Stomach (tissue), 9 donors: ENCODE results near the gene ELOVL7. TPM values are rescaled to one million over a fixed set of nuclear protein-coding genes. Genes with fewer than 3 reads are reported as not detected.
"Not testable (repeated sequence)": the region's sequence is repeated elsewhere in the genome, so short reads cannot be mapped to it uniquely, and the experiment has no call there.

ENCODE experiments used
- DNase-seq, 2 donors: peaks; one replicate each; pipeline versions ENCODE4 v3.0.0 to v3.0.0-alpha.2; 2013 to 2019
- H3K27ac ChIP-seq, 5 donors: fragments of 200-600 bp in 4 of 5; sonication (generic) in 4 of 5; one replicate each; pipeline ENCODE4 v1.5.1; 2013 to 2019; ENCODE audit warnings: mild to moderate bottlenecking in 1 of 5, moderate library complexity in 1 of 5
- H3K27me3 ChIP-seq, 3 donors: fragments of 200-600 bp; sonication (generic); one replicate each; pipeline ENCODE4 v1.5.1; 2017 to 2019; ENCODE audit warnings: mixed run types in 1 of 3
- H3K36me3 ChIP-seq, 4 donors: fragments of 200-600 bp; sonication (generic); 1 replicate in 3 of 4; 2 replicates in 1 of 4; pipeline ENCODE4 v1.5.1; 2016 to 2019
- H3K4me1 ChIP-seq, 4 donors: fragments of 200-600 bp; sonication (generic); one replicate each; pipeline ENCODE4 v1.5.1; 2016 to 2019
- H3K4me3 ChIP-seq, 4 donors: fragments of 200-600 bp; sonication (generic) in 3 of 4; one replicate each; pipeline ENCODE4 v1.5.1; 2016 to 2019; ENCODE audit warnings: mild to moderate bottlenecking in 1 of 4
- H3K9me3 ChIP-seq, 4 donors: fragments of 200-600 bp; sonication (generic); one replicate each; pipeline ENCODE4 v1.5.1; 2016 to 2019
- CTCF ChIP-seq, 7 experiments: fragments of 450-650 bp in 4 of 7; fragments of 200-600 bp in 3 of 7; sonication (generic) in 3 of 7; IDR thresholded peaks; one replicate each; pipeline ENCODE4 v1.5.1; 2016 to 2019; ENCODE audit warnings: antibody characterized with exemption in 7 of 7, control low read depth in 2 of 7, mild to moderate bottlenecking in 1 of 7
- EP300 ChIP-seq: sonication (generic); formaldehyde crosslinking; IDR thresholded peaks from one replicate; pipeline ENCODE4 v1.6.1; 2017; ENCODE audit warnings: antibody characterized with exemption
- POLR2A ChIP-seq, 4 donors: fragments of 450-650 bp; IDR thresholded peaks; one replicate each; pipeline ENCODE4 v1.6.1; 2016; ENCODE audit warnings: antibody characterized with exemption in 4 of 4, control low read depth in 2 of 4, mild to moderate bottlenecking in 1 of 4, moderate library complexity in 1 of 4
- POLR2AphosphoS5 ChIP-seq, 3 donors: sonication (generic); formaldehyde crosslinking; IDR thresholded peaks; one replicate each; pipeline ENCODE4 v1.6.1; 2016; ENCODE audit warnings: antibody characterized with exemption in 3 of 3
- WGBS, 5 donors: extraction: QIAGEN DNeasy Blood & Tissue Kit in 3 of 5; methylation state at CpG; one replicate each; pipeline versions ENCODE4 v1.1.5 to v1.1.7; 2013 to 2018; 5-methylcytosine and 5-hydroxymethylcytosine counted together
- intact Hi-C: fragments of 100-400 bp; cut with DNase I; formaldehyde crosslinking; loops from one replicate; pipeline ENCODE4 v1.15.1; 2023; ENCODE audit warnings: low total_unique reads
- polyA plus RNA-seq, 3 donors: library from polyadenylated mRNA; stranded (reverse); fragments of 200-250 nt; gene quantifications; one replicate each; pipeline ENCODE4 v1.2.3, GENCODE V29; 2013
- total RNA-seq, 5 donors: library from RNA; depleted of rRNA; stranded (reverse); fragments of >200 nt; gene quantifications; one replicate each; pipeline versions ENCODE4 v1.1.0 to v1.2.3, GENCODE V29; 2014 to 2016
- donor health status: healthy with polysubstance abuse.
- donor health status: Bipolar disorder and iron deficiency.
- donor health status: healthy.

ELOVL7 gene
- total and polyA plus RNA-seq, 8 donors, result 0.31 to 12.7 (median 1.6) TPM; not detected in 2

GRCh38 chr5:60821488-60822284, 22.4 kb downstream of the ELOVL7 start:
- Histone ChIP-seq H3K27ac (no peak overlapping the region), H3K4me1 (no peaks in the 10 kb centered on the region), H3K36me3 (no peaks in the 10 kb centered on the region), H3K4me3 (no peak overlapping the region), H3K9me3 (no peaks in the 10 kb centered on the region), H3K27me3 (no peaks in the 10 kb centered on the region)
- intact Hi-C loops, result no loop called here
- DNase-seq, result no peak
- TF ChIP-seq EP300, result no peak
- no peak for TF ChIP-seq CTCF (IDR thresholded peaks at IDR 0.05)
- TF ChIP-seq POLR2A (IDR thresholded peaks at IDR 0.05), result no peak
- no peak for TF ChIP-seq POLR2AphosphoS5 (IDR thresholded peaks at IDR 0.05)
- 93 to 97% (median 94%) methylated on average over 4 of the region's 4 CpGs for WGBS, 5 donors

- H3K4me3 ChIP-seq, result no peak overlapping the region
- 73 to 86% (median 81%) methylated on average over 9 of the region's 9 CpGs for WGBS, 5 donors
- no peak overlapping the region for H3K27ac ChIP-seq
- no peaks in the 10 kb centered on the region for H3K9me3 ChIP-seq
- no peak for DNase-seq
- H3K4me1 ChIP-seq, result no peaks in the 10 kb centered on the region
- TF ChIP-seq CTCF (IDR thresholded peaks at IDR 0.05) (no peak), EP300 (no peak), POLR2A (IDR thresholded peaks at IDR 0.05) (no peak), POLR2AphosphoS5 (IDR thresholded peaks at IDR 0.05) (no peak)
- H3K27me3 ChIP-seq, result no peaks in the 10 kb centered on the region
- intact Hi-C loops, result no loop called here
- no peaks in the 10 kb centered on the region for H3K36me3 ChIP-seq
Observed at GRCh38 chr5:60820593-60821487, 23.2 kb downstream of the ELOVL7 start.

GRCh38 chr5:60816138-60816537, 27.9 kb downstream of the ELOVL7 start:
- H3K36me3 ChIP-seq, DNase-seq, H3K4me3 ChIP-seq, H3K27me3 ChIP-seq, intact Hi-C loops, H3K27ac ChIP-seq, H3K4me1 ChIP-seq, H3K9me3 ChIP-seq: not testable (repeated sequence)
- WGBS, 5 donors, result 93 to 99% (median 94%) methylated on average over 5 of the region's 5 CpGs

- no peak for DNase-seq
- no peak for TF ChIP-seq POLR2AphosphoS5 (IDR thresholded peaks at IDR 0.05)
- no peak for TF ChIP-seq CTCF (IDR thresholded peaks at IDR 0.05)
- no peak for TF ChIP-seq EP300
- TF ChIP-seq POLR2A (IDR thresholded peaks at IDR 0.05), result no peak
- 76 to 90% (median 82%) methylated on average over 2 of the region's 2 CpGs for WGBS, 5 donors
Observed at GRCh38 chr5:60814498-60814897, 29.6 kb downstream of the ELOVL7 start.

More at GRCh38 chr5:60814498-60814897, 29.6 kb downstream of the ELOVL7 start:
- Histone ChIP-seq H3K27ac (no peak overlapping the region), H3K9me3 (no peaks in the 10 kb centered on the region), H3K4me1 (no peaks in the 10 kb centered on the region), H3K4me3 (no peak overlapping the region), H3K36me3 (no peaks in the 10 kb centered on the region), H3K27me3 (no peaks in the 10 kb centered on the region)
- intact Hi-C loops, result no loop called here
